HL-60/S4 treated with phorbol 12-myristate 13-acetate at 8.2 ng/mL for 4 days and 3 days (cell line): ENCODE results near the gene SHCBP1L.

Experiments used
- in situ Hi-C: fragments of 300-500 bp; cut with MboI; formaldehyde crosslinking; loops from 2 replicates; pipeline ENCODE4 v1.15.0; 2022; ENCODE audit warnings: low sequenced_read_pairs

Gene SHCBP1L

DNA sequence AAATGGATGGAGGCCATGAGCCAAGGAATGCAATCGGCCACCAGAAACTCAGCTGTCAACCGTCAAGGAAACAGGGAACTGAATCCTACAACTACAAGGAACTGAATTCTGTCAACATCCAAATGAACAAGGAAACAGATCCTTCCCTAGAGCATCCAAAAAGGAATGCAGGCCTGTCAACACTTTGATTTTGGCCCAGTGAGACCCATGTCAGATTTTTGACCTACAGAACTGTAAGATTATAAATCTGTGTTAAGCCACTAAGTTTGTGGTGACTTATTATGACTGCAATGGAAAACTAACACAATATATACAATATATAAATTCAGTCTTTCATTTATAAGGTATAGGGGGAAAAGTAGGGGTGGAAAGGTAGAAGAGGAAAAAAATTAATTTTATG lies 55.3 kb downstream of the SHCBP1L start:
- in situ Hi-C loops: no loop called here

DNA sequence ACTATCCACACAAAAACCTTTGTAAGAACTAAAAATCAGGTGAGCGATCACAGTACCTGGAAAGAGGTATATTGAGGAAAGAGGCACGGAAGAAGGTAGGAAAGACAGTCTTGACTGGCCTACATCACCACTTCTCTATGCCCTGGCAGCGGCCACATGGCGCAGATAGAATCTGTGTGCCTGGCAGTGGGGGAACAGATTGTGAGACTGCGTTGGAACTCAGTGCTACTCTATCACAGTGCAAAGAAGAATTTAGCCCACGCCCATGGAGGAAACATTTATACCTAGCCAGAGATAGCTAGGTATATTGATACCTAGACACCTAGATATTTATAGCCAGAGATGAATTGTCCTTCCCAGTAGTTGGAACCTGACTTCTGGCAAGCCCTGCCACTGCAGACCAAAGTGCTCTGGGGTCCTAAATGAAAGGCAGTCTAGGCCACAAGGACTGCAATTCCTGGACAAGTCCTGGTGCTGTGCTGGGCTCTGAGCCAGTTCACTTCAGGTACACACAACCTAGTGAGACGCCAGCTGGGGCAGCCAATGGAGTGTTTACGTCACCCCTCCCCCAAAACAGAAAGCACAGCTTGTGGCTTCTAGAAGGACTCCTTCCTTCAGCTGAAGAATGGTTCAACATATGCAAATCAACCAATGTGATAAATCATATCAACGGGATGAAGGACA lies 61.9 kb downstream of the SHCBP1L start:
- in situ Hi-C loops: no loop called here

DNA sequence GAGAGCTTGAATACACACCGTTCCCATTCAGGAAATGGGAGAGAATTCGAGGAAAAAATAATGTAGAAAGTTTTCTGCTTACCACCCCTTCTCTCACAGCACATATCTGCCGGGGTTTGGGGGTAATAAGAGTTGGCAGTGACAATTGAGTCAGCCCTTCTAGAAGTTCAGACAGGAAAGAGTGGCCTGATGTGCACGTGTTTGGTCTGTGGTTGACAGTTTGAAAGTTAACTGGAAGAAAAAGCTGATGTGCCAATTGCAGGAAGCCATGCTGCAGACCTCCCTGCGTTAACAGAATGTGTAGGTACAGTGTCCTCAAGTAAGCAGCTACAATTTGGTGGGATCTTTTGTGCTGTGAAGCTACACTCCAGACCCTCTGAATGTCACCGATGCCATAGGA lies 63.0 kb downstream of the SHCBP1L start:
- in situ Hi-C loops: no loop called here

DNA sequence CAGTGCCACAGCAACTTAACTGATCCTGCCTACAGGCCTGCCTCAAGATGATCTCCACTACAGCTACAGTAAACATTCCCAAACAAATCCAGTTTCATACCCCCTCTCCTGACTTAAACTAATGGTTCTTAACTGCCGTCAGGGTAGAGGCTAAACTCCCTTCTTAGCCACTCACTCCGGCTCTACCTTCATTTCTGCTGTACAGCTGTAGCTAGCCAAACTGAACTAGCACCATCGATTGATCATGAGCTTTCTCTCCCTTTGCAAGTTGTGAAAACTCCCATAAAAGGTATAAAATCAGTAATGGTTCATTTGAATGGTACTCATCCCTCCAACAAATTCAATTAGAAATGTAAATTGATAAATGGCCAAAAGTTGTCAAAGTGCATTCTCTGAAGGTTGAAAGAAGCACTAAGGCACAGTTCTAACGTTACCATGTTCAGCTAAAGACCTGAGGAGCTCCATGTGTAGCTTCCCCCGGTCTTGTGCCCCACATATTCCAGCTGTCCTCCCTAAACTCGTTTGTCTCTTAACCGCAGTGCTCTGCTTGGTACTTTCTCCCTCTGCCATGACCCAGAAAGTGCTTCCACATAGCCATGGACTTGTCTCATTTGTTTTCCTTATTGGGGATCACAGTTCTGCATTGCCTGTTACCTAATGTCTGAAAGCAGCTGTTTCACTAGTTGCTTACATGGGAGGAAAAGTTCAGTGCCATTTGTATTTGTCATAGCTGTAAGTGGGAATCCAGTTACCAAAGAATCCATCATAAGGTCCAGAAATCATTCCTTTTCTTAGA lies 64.0 kb downstream of the SHCBP1L start:
- in situ Hi-C loops: no loop called here

DNA sequence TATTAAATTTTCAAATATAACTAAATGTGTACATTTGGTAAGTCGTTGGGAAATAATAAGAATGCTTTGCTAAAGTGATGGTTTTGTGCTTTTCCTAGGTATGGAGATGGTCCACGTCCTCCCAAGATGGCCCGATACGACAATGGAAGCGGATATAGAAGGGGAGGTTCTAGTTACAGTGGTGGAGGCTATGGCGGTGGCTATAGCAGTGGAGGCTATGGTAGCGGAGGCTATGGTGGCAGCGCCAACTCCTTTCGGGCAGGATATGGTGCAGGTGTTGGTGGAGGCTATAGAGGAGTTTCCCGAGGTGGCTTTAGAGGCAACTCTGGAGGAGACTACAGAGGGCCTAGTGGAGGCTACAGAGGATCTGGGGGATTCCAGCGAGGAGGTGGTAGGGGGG lies 66.0 kb downstream of the SHCBP1L start:
- in situ Hi-C loops: no loop called here

DNA sequence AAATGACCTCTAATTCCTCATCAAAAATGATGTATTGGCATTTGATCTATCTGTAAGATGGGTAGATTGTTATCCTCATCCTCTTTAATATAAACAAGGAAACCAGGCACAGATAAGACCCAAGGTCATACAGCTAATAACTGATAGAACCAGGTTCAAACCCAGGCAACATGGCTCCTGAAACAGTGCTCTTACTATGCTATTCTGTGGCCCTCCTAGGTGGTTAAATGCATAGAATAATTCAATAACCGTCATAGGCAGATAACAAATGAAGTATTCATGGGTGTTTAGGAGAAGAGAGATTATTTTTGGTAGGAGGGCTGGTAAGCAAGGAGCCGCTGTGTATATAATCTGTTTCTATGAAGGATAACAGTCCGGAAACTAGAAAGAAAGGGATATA lies 67.4 kb downstream of the SHCBP1L start:
- in situ Hi-C loops: no loop called here

DNA sequence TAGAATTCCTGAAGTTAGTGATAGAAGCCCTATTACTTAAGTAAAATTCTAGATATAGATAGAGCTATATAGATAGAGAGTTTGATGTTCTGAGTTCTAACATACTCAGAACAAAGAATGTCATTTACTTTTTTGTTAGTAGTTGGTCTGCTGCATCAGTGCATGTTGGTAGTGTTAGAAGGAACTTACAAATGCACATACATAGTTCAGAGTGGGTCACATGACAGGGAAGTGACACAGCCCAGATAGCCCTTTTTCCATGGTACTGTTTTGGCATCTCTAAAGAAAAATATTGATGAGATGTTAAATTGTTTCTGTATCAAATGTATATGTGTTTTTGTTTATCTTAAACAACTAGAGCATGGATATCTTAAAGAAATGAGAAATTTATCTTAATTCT lies 68.1 kb downstream of the SHCBP1L start:
- in situ Hi-C loops: no loop called here

DNA sequence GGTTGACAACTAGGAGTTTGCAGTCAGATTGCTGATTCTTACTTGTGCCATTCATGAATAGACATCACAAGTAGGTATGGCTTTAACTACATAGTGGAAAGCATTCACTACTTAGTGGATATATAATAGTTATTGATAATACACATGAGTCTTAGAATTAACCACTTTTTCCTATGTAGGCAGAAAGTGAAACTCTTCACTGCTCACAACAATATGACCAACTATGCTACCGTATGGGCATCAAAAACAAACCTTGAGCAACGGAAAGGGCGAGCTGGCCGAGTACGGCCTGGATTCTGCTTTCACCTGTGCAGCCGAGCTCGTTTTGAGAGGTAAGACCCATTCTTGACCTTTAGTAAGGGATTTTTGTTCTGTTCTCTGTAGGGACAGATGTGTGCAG lies 75.1 kb downstream of the SHCBP1L start:
- in situ Hi-C loops: no loop called here

DNA sequence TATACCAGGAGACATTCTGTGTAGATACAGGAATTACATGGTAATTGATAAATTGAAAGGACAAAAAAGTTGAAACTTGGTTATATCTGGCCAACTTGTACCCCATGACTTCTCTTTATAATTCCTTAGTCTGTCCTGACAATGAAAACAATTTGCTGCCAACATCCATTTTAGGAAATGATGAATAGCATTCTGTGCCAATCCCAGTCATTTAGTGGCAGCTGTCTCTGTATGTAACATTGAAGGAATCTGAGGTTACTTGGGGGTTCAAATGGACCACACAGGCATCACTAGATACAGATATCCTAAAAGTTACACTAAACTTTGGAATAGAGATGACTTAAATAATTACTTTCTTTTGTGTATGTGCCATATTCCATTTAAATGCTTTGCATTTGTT lies 75.6 kb downstream of the SHCBP1L start:
- in situ Hi-C loops: no loop called here

DNA sequence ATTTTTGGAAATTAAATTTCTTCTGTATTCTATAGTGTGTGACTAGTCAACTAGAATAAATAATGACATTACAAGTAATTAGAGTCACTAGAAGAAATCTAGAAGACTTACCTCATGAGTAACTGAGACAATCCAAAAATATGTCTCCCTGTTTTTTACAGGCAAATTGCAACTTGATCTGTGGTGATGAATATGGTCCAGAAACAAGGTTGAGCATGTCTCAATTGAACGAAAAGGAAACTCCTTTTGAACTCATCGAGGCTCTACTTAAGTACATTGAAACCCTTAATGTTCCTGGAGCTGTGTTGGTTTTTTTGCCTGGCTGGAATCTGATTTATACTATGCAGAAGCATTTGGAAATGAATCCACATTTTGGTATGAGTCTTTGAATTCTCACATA lies 77.1 kb downstream of the SHCBP1L start:
- in situ Hi-C loops: no loop called here

DNA sequence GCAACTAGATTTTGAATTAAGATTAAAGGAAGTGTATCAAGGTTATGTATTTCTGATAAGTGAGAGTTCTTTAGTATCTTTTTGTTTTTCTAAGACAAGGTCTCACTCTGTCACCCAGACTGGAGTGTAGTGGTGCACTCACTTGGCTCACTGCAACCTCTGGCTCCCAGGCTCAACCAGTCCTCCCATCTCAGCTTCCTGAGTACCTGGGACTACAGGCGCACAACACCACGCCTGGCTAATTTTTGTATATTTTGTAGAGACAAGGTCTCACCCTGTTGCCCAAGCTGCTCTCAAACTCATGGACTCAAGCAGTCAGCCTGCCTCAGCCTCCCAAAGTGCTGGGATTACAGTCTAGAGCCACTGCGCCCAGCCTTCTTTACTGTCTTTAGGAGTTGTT lies 80.1 kb downstream of the SHCBP1L start:
- in situ Hi-C loops: loop anchor here (25.0 kb wide), 1 partner anchor 1839 kb away; no protein-coding TSS in a partner anchor

DNA sequence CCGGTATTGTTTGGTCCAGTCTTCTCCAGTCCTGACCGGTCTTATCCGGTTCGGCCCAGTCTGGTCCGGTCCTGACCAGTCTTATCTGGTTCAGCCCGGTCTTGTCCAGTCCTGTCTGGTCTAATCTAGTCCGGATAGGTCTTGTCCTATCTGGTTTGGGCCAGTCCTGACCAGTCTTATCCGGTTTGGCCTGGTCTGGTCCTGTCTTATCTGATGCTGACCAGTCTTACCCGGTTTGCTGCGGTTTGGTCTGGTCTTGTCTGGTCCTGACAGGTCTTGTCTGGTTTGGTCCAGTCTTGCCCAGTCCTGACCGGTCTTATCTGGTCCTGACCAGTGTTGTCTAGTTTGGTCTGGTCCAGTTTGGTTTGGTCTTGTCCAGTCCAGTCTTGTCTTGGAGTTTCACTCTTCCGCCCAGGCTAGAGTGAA lies 83.7 kb downstream of the SHCBP1L start:
- in situ Hi-C loops: loop anchor here (25.0 kb wide), 1 partner anchor 1843 kb away; no protein-coding TSS in a partner anchor

DNA sequence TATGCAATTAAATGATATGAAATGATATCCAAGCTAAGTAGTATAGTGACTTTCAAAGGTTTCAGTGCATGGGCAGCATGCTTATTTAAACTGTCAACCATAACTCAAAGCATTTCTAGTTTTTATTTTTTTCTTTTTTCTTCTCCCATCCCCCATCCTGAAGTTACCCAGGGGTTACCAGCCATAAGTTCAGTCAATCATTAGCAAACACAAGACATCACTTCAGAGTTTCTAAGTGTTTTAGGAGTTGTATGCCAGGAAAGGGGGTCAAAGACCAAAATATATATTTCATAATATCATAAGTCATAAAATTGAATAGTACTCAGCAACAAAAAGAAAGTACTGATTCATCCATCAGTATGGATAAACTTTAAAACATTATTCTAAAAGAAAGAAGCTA lies 85.1 kb downstream of the SHCBP1L start:
- in situ Hi-C loops: loop anchor here (25.0 kb wide), 1 partner anchor 1844 kb away; no protein-coding TSS in a partner anchor

DNA sequence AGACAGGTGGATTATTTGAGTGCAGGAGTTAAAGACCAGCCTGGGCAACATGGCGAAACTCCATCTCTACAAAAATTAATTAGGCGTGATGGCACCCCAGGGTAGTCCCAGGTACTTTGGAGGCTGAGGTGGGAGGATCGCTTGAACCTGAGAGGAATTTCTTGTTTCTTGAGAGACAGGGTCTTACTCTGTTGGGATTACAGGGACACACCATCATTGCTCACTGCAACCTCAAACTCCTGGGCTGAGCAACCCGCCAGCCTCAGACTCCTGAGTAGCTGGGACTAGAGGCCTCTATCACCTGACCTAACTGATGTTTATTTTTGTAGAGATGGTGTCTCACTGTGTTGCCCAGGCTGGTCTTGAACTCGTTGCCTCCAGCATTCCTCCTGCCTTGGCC lies 89.0 kb downstream of the SHCBP1L start:
- in situ Hi-C loops: loop anchor here (25.0 kb wide), 1 partner anchor 1848 kb away; no protein-coding TSS in a partner anchor

DNA sequence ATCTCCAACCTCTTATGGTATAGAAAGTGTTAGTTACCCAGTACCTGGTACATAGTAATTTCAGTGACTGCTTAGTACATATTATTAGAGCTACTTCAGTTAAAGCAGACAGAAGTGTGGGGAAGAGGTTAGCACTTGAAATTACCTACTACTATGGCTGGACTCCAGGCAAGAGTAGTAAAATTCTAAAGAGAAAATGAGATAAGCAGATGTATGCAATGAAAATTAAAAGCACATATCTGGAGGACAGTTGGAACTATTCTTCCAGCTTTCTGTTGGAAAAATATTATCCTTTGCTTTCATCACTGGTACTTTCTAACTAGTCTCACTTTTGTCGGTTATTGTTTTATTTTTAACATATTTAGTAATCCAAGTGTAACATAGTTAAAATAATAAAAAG lies 90.1 kb downstream of the SHCBP1L start:
- in situ Hi-C loops: loop anchor here (25.0 kb wide), 1 partner anchor 1849 kb away; no protein-coding TSS in a partner anchor

DNA sequence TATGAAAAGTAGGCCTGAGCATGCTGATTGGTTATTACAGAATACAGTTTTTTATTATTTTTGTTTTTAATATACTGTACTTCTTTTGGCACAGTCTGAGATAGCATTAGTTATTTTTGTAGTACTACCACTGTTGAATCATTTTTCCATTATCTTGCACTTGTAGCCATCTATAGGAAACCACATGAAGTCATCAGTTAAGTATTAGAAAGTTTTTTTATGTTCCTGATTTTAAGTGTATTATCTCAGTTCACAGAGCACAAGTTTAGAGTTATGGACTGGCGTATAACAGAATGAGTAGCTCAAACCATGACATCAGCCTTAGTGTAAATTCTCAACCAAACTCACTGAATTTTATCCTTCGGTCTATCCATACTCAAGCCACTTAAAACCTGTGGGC lies 91.0 kb downstream of the SHCBP1L start:
- in situ Hi-C loops: loop anchor here (25.0 kb wide), 1 partner anchor 1850 kb away; no protein-coding TSS in a partner anchor

DNA sequence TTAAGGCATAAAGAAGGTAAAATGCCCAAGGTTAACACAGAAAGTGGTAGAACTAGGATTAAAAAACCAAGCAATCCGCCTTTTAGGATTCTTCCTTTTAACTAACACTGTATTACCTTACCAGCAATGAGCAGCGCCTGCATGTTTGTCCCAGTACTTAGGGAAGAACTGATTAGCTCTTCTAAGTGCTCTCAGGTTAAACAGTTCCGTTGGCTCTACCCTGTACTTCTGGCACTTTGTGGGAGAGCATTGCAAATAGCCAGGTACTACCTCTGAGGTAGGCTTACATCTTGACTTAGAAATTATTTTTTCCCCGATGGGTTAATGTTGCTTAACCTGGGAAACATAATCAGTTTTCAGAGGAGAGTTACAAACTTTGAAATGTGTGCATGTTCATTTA lies 92.3 kb downstream of the SHCBP1L start:
- in situ Hi-C loops: loop anchor here (25.0 kb wide), 1 partner anchor 1852 kb away; no protein-coding TSS in a partner anchor

DNA sequence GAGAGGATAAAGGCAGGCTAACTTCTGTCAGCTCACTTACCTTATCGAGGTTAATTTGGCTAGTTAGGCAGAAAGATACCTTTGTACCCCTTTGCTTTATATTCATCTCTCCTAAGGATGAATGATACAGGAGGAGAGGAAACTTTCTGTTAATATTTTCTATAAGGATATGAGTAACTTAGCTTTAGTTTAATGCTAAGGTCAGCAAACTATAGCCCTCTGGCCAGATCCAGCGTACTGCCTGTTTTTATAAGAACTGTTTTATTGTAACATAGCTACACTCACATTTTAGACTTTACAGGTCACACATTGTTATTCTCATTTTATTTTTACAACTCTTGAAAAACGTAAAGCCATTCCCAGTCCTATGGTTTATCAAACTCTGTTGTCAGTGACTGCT lies 95.8 kb downstream of the SHCBP1L start:
- in situ Hi-C loops: loop anchor here (25.0 kb wide), 1 partner anchor 1855 kb away; no protein-coding TSS in a partner anchor

DNA sequence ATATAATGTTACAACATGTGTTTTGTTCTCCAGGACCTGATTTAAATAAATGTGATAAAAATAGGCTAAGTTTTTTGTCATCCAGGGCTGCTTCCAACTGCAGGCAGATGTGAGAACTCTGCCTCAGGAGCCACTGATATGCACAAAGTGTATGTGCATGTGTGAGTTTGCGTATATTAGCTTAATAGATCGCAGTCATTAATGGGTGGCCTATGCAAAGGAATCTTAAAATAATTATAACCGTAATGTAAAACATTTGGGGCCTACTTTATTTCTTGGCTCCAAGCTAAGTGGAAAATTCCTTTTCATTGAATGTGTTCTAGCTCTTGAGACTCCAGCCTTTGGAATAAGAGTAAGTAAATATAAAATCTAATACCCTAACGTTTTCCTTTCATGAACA lies 97.1 kb downstream of the SHCBP1L start:
- in situ Hi-C loops: loop anchor here (25.0 kb wide), 1 partner anchor 1856 kb away; no protein-coding TSS in a partner anchor

DNA sequence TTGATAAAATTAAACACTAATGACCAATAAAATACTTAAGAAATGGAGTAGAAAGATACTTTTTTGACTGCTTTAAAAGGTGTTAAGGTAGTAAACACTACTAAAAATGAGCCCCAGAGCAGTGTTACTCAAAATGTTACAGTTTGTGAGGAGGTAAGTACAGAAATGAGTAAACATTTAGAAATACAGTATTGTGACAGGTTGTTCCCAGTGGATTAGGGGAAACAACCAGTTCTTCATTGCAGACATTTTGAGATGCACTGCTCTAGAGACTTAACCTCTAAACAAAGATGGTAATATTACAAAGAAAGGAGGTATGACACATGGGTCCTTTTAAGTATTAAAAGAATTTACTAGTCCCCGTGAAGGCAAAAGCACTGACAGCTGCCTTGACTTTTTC lies 101.1 kb downstream of the SHCBP1L start:
- in situ Hi-C loops: loop anchor here (25.0 kb wide), 1 partner anchor 1860 kb away; no protein-coding TSS in a partner anchor

DNA sequence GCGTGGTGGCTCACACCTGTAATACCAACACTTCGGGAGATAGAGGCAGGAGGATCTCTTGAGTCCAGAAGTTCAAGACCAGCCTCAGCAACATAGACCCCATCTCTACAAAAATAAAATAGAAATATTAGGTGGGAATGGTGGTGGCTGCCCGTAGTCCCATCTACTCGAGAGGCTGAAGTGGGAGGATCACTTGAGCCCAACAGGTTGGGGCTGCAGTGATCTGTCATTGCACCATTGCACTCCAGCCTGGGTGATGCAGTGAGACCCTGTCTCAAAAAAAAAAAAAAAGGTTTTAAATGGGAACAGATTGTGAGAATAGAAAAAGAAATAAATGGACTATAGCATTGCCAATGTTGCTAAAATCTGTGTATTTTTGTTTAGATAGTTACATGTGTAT lies 102.6 kb downstream of the SHCBP1L start:
- in situ Hi-C loops: loop anchor here (25.0 kb wide), 1 partner anchor 1862 kb away; no protein-coding TSS in a partner anchor
